WTC11 (cell line): ENCODE results near the gene CLCN6.
A peak's percentile ranks its signal among the peaks of the same experiment; 100 is the strongest.

Experiments used
- AFF4 ChIP-seq: sonication (generic); formaldehyde crosslinking; IDR thresholded peaks from 2 replicates; pipeline ENCODE4 v1.8.1; 2023; ENCODE audit warnings: mild to moderate bottlenecking, missing genetic modification reagents, borderline replicate concordance
- ATF3 ChIP-seq: sonication (generic); formaldehyde crosslinking; conservative IDR thresholded peaks from 2 replicates; pipeline ENCODE4 v1.8.1; 2022; ENCODE audit warnings: mild to moderate bottlenecking, missing genetic modification reagents
- CTCF ChIP-seq: fragments of 200-600 bp; IDR thresholded peaks from 2 replicates; pipeline ENCODE4 v1.8.0; 2022; ENCODE audit warnings: antibody characterized with exemption
- MAX ChIP-seq: sonication (generic); formaldehyde crosslinking; IDR thresholded peaks from 2 replicates; pipeline ENCODE4 v1.8.0; 2022; ENCODE audit warnings: mild to moderate bottlenecking, missing genetic modification reagents
- PREB ChIP-seq: sonication (generic); formaldehyde crosslinking; IDR thresholded peaks from 2 replicates; pipeline ENCODE4 v1.8.1; 2022; ENCODE audit warnings: mild to moderate bottlenecking, missing genetic modification reagents, moderate library complexity, borderline replicate concordance
- RORB ChIP-seq: fragments of 250-450 bp; sonication (Bioruptor Pico); IDR thresholded peaks from 2 replicates; pipeline ENCODE4 v1.9.0; 2021; ENCODE audit warnings: mild to moderate bottlenecking
- USF1 ChIP-seq: sonication (generic); formaldehyde crosslinking; IDR thresholded peaks from 2 replicates; pipeline ENCODE4 v1.8.0; 2022; ENCODE audit warnings: mild to moderate bottlenecking, missing genetic modification reagents

- TF ChIP-seq CTCF = peak; percentile 88
- peak; percentile 30; the same call in 1 of the 2 replicates for TF ChIP-seq USF1 (CRISPR knock-in tag)
- no peak for TF ChIP-seq PREB (CRISPR knock-in tag)
- TF ChIP-seq MAX (CRISPR knock-in tag) = peak; percentile 75
- TF ChIP-seq AFF4 (CRISPR knock-in tag) = no peak
- no peak for TF ChIP-seq ATF3
- TF ChIP-seq RORB (CRISPR knock-in tag) = no peak
These were observed 20.8 kb upstream of the CLCN6 start for GRCh38 chr1:11784993-11785769.
